GM19397 (cell line): Measurements from ENCODE around the gene DOCK4.

Source experiments
- ATAC-seq: cut with Tn5 transposase; IDR thresholded peaks from one replicate; pipeline ENCODE4 v1.9.1; 2021; ENCODE audit warnings: mild to moderate bottlenecking, moderate library complexity; ENCODE audit not compliant: unreplicated experiment

Gene DOCK4

DNA sequence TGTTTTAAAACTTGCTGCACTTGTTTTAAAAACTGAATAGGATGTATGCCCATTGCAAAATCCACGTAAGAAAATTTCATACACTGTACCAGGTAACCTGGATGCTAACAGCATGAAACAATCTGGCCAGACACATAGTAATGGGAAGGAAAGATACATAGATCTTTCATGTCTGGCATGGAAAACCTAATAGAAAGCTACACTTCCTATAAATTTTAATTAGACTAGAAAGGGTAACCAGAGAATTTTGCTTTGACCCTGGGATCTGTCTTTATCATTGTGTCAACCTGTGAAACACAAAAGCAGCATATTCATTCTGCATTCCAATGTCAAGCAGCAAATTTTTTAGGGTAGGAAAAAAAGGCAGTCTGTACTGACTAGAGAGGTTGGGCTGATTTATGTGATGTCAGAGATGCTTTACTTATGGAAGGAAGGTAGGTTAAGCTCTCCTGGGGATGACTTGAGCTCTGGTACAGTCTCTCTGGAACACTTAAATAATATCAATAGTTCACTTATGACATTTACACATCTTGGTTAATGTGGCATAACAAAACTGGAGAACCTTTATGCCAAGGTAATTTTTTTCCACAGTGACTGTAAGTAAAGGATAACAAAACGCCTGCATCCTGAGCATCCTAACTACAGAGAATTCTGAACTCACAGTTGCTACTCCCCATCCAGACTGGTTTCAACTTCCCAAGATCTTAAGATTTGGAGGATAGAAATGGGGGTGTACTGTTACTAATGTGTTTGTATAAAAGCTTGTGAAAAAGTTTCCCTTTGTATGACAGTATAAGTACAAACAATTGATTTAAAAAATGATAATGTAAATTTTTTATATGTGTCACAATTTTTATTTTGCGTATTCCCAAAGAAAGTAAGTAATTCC, 44.7 kb downstream of the DOCK4 start:
- ATAC-seq = no peak

GRCh38 chr7:112160771-112161150, 45.4 kb downstream of the DOCK4 start:
- no peak for ATAC-seq

- no peak for ATAC-seq
These were observed 45.9 kb downstream of the DOCK4 start for GRCh38 chr7:112160130-112160770.

DNA sequence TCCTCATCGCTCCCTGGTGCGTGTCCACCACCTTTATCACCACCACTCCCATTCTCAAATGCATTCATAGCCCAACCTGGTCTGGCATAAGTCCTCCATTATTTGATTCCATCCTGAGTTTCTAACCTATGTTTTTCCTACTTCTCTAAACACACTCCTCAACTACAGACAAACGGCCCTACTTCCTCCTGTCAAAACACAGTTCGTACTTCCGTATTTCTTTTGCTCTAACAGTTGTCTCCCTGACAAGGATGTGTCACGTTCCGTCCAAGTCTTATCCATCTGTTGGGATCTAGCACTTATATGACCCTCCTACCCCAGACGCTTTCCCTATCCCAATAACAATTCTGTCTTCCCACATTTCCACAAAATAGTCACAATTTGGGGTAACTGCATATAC, 46.8 kb downstream of the DOCK4 start:
- no peak for ATAC-seq

DNA sequence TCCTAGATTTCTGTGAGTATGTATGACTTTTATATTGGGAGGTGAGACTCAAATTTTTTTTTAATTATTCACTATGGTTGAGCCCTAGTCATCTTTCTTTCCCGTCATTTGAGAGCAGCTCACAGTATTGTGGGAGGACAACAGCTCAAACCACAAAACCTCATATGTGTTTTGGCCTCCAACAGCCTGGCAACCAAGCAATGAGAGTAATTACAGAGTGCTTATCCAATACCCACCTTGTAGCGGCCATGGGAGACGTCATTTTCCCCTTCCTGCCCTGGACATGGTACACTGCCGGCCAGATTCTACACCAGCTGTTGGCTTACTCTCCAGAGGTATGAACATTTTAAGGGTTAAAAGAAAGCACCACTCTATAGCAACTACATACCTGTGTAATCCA, 49.1 kb downstream of the DOCK4 start:
- no peak for ATAC-seq

- no peak for ATAC-seq
These were observed 49.8 kb downstream of the DOCK4 start for GRCh38 chr7:112156412-112156811.

DNA sequence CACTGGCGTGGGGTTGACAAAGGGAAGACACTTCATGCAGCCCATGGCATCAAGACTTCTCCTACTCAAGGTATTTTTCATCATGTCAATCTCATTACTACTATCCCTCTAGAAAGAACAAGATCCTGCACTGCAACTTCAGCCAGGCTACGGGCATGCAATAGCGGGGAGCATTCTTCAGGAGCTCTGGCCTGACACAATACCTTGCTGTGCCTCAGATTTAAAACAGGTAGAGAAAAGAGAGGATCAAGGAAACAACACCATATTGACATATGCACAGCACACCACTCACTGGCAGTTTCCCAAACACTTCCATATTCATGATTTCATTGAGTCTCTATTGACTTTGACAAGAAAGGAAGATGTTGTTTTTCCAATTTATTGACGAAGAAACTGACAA, 51.5 kb downstream of the DOCK4 start:
- ATAC-seq = no peak

DNA sequence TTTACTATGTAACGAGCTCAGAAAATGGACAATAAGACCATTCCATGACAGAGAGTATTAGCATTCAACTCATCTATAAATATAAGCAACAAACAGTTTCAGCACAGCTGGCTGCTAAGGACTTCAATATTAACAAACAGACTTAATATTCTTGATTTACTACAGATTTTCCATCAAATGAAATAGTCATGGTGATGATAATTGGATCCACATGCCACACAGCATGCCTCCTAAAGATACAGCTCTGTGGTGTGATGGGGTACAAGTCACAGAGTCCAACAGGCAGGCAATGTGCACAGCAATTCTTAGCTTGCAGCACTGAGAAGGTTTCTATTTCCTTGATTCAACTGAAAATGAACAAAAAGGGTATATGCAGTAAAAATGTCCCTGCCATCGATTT, 54.0 kb downstream of the DOCK4 start:
- no peak for ATAC-seq

DNA sequence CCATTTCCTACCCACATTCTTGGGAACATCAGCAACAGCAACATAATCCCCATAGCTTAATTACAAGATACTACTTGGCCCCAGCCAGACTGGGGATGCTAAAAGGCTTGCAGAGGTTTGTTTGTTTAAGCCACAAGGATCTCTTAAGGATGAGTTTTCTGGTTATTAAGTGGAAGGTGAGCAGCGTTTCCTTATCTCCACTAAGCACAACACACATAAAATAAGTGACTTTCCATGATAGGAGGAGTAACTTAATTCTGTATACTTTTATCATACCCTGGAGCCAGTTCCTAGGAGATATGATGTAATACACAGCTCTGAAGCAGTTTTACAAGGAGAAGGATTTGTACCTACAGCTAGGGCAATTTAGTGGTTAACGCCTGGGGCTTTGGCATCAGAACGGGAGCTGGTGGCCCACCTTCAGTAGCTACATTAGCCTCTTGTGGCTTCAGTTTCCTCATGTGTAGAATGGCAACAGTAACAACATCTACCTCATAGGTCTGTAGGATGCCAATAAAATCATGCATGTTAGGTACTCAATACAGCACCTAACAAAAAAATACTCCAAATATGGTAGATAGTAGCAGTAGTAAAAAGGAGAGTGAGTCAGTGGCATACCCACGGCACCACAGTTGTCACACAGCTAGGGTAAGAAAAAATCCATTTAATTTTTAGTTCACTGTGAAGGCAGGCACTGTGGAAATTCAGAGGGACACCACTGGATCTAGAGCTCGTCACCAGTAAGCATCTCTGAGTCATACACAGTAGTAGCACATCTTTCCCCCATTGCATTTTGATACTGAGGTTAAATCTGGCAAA, 55.2 kb downstream of the DOCK4 start:
- ATAC-seq = no peak

DNA sequence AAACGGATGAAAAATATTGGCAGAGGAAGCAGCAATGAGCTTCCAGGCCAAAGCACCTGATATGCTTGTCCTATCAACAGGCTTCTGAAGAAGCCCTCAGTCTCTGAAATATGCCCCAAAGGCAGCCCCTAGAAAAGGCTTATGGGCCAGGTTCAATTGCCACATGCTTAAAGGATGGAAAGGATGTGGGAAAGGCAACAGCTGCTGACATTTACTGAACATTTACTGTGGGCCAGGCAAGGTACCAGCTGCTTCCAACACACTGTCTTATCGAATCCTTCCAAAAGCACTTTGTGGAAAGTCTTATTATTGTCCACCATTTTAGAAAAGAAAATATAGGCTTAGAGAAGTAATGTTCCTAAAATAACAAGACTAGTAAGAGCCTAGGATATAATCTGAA, 56.5 kb downstream of the DOCK4 start:
- no peak for ATAC-seq

GRCh38 chr7:112147793-112148361, 58.3 kb downstream of the DOCK4 start:
- ATAC-seq = no peak

GRCh38 chr7:112145206-112145605, 61.0 kb downstream of the DOCK4 start:
- ATAC-seq = no peak

DNA sequence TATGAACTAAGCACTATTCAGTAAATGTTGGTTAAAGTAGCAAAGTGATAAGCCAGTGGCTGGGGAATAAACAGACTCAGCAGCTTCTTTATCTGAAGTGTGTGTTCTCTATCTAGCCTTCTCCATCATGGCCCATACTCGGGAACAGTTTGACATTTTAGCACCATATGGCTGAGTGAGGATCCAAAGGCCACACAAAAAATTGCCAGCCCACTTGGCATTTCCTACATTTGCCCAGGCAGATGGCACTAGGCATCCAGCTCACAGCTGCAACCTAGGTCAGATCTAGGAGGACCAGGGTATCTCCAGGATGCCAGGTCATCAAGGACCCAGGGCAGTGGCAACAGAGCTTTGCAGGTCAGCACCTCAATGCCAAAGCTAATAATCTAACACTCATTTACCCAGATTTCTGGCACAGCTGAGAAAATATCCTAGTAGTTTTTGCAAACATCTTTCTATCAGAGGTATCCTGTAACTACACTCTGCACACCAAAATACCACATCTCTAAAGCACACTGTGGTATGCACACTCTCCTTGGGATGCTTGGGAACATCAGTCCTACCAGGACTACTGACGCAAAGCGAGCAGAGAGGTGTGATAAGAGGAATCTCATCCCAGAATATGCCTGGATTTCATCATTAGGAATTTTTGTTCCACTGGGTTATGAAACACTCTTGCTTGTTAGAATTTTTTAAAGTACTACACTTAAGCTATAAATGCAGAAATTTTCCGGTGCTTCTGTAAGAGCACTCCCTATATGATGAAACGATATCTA, 61.7 kb downstream of the DOCK4 start:
- no peak for ATAC-seq

DNA sequence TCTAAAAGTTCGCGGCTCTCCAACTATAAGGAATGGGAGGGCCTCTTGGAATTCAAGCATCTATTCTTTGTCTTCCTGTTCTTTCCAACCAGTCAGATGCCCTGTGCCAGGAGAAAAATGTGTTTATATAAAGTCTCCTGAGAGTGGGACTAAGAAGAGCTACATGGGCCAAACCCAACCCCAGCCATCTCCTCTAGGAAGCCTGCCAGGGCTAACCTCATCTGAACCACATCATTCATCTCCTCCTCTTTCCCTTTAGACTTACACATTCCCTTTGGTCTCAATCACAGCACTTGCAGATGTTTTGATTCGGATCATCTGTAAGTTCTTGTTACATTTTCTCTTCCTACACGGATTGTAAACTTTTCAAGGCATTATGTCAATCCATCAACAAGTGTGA, 62.6 kb downstream of the DOCK4 start:
- no peak for ATAC-seq

GRCh38 chr7:112143136-112143535, 63.1 kb downstream of the DOCK4 start:
- no peak for ATAC-seq

DNA sequence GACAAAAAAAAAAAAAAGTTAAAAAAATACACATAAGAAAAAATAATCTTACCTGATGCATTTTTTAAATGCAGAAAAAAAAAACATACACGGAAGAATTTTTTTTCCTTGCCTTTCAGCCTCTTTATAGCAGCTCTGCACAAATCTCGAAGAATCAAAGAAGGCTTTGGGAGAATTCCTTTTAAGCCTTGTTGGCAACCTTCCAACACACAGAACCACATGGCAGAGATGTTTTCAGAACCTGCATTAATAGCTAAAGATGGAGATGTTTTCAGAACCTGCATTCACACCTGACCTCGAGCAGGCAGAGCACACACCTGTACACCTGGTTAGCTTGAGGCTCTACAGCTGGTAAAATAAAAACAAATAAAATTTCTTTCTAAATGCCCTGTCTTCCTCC, 65.6 kb downstream of the DOCK4 start:
- ATAC-seq = no peak

DNA sequence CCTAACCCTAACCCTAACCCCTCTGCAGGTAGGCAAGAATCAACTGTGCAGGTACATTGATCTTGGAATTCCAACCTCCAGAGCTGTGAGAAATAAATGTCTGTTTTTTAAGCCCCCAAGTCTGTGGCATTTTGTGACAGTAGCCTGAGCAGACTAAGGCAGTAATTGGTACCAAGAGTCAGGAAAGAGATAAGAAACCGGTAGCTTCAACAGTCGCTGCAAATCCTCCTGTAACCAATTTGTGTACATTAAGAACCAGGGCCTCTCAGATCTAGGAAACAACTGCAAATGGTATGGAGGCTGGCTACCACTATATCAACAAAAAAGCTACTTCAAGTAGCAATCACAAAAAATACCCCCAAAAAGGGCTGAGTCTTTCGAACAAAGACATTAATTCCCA, 67.3 kb downstream of the DOCK4 start:
- ATAC-seq = no peak

DNA sequence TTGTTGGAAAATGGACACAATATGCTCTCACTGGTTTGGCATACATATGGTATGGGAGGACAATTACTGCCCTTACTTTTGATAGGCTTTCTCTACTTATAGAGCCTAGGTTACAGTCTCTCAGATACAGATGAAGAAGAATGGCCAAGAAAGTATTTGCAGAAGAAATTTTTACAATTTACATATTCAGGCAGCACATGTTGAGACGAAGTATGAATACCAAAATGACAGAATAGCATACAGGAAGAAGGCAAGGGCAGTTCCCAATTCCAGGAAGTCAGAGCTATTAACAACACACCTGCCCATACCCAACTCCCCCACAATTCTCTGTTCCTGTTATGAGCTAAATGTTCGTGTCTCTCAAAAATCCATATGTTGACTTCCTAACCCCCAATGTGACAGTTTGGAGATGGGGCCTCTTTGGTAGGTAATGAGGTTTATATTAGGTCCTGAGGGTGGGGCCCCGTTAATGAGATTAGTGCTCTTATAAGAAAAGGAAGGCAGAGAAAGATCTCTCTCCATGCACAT, 67.8 kb downstream of the DOCK4 start:
- ATAC-seq = no peak

DNA sequence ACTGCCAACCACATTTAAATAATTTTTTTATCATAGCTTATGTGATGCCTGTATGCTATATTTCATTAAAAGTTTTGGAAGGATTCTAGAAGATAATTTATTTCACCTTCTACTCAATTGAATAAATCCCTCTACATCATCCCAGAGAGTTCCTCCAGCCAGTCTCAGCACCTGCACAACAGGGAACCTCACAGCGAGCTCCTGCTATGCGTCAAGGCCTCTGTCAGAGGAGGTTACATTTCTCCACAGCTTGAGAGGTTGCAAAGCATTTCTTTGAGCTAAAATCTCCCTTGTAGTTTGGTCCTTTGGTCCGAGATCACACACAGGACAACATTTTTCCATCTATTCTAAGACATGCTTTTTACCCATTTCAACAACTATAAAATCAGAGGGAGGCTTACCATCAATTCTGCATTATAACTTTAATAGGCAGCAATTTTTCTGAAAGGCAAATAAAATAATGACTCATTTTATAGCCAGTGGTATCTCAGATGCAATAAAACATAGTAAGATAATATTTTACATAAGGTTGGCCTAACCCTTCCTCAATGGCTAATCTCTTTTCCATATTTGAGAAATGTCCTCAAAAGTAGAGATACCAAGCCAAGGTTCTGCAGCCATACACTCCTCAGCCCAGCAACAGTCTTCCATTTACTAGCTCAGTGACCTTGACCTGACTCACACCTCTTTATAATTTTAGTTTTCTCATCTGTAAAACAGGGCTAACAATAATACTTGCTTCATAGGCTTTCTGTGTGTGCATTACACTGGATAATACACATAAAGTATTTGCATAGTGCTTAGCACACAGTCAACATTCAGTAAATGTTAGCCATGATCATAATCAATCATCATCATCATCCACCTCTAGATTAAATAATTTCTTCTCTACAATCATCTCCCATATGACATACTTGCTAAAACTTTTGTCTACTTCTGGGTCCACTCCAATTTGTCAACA, 68.8 kb downstream of the DOCK4 start:
- no peak for ATAC-seq
